GM20431 (cell line): ENCODE data around the gene SENP1.
"Not testable (repeated sequence)": the region's sequence is repeated elsewhere in the genome, so short reads cannot be mapped to it uniquely, and the experiment has no call there.

Experiments used
- in situ Hi-C: fragments of 300-500 bp; cut with MseI, MboI; formaldehyde crosslinking; loops from one replicate; pipeline ENCODE4 v1.15.0; 2020; ENCODE audit warnings: low sequenced_read_pairs; ENCODE audit not compliant: unreplicated experiment

Gene SENP1

GRCh38 chr12:48105867-48106680, at the start of gene SENP1:
TSS of gene SENP1 (minus strand) at chr12:48106079. CDS start at chr12:48101472, 4,607 bp downstream.
- in situ Hi-C loops, result no loop called here

DNA sequence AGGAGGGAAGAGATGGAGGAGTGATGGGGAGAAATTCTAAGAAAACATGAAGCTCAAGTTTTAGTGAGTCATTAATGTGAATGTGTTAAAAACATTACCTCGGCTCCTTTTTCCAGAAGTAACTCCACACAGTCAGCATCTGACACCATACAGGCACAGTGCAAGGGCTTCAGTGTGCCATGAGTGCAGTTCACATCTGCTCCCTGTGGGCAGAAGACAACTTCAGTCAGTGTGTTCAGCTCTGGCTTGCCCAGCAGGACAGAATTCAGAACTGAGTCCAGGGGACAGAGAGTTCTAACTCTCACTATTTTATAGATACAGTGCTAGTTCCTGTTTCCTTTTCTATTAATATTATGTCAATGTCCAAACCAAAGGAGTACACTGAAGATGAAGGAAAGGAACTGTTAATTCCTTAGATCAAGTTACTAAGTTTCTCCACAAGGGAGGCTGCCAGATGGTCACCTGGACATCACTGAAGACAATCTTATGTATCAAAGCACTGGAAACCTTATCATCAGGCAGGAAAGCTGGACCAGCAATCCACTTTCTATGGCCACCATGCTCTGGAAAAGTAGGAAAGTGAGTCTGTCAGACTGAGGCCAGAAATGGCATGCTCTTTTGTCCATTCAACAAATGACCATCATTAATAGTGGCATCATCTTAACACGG, 45.4 kb upstream of the SENP1 start:
- in situ Hi-C loops, result loop anchor here (25.0 kb wide), 1 partner anchor 189 kb away; the partner anchor contains the start of gene TMEM106C

- in situ Hi-C loops, result no loop called here
Observed at GRCh38 chr12:48145981-48146380, 40.1 kb upstream of the SENP1 start.

DNA sequence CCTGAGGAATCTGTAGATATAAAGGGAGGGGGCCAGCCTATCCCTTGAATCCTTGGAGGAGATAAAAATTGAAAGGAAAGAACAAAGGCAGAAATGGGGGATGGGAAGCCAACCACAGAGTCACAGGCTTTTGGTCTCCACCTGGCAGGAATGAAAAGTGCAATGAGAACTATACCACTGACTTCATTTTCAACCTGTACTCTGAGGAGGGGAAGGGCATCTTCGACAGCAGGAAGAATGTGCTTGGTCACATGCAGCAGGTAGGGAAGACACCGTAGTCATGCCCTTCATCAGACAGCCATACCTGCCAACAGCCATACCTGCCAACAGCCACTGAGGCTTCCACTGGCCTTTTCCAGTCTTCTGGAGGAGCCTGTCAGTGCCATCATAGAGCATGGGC, 38.0 kb upstream of the SENP1 start:
- in situ Hi-C loops, result no loop called here

- in situ Hi-C loops, result no loop called here
Observed at GRCh38 chr12:48142818-48143674, 37.2 kb upstream of the SENP1 start.

DNA sequence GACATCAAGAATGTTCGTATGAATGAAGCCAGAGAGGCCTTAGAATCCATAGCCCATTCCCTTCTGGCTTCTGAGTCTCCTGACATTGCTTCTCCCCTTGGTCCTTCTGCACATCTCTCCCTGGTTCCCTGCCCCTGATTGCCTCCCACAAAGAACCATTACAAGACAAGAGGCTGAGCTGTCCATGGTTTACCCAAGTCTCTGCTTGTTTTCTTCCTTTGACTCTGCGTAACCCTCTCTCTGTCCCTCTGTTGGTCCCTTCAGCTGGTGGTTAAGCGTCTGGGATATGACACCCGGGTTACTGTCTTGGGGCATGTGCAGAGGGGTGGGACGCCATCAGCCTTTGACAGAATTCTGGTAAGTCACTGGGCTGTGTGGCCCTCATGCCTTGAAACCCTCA, 29.1 kb upstream of the SENP1 start:
- in situ Hi-C loops, result no loop called here

DNA sequence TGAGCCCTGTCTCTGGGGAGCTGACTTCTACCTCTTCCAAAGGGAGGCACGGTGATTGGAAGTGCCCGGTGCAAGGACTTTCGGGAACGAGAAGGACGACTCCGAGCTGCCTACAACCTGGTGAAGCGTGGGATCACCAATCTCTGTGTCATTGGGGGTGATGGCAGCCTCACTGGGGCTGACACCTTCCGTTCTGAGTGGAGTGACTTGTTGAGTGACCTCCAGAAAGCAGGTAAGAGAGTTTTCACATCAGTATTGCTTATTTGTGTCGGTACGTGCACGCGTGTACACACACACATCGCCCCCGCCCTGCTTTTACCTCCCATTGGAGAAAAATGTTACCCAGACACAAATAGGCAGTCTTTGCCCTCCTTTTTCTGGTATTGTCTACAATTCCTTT, 26.9 kb upstream of the SENP1 start:
- in situ Hi-C loops, result no loop called here

DNA sequence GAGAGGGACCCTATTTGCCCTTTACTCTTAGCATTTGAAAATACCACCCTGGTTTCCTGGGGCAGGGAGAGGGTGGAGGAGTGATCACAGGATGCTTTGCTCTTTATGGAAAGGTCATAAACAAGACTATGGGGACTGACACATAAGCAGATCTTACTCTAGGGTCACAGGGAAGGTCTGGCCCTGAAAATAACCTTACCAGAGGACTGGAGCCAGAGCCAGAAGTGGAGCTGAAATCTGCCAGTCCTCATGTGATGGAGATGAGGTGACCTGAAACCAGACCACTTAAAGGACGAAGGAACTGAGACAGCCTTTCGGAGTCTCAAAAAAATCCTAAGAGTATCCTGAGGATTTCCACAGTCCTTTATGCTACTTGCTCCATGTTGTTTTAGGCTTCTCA, 25.6 kb upstream of the SENP1 start:
- in situ Hi-C loops, result no loop called here

- in situ Hi-C loops, result no loop called here
Observed at GRCh38 chr12:48129376-48129775, 23.5 kb upstream of the SENP1 start.

DNA sequence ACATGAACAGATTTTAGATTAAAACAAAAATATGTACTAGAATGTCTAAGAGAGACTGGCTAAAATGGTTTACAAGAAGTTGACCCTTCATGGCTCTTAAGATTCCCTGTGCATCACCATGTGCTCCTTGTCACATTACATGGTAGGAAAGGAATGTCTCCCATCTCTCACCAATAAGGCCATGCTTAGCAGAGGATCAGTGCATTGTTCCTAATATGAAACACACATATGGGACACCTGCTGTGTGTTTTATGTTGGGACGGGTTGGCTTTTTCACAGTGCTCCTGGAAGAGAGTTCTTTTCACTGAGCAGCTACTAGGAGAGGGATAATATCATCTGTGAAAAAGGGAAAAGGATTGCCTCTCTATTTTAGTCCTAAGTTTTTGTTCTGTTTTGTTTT, 22.9 kb upstream of the SENP1 start:
- in situ Hi-C loops, result no loop called here

- in situ Hi-C loops, result no loop called here
Observed at GRCh38 chr12:48126953-48127630, 21.2 kb upstream of the SENP1 start.

GRCh38 chr12:48125985-48126384, 20.1 kb upstream of the SENP1 start:
- in situ Hi-C loops, result no loop called here

- in situ Hi-C loops, result not testable (repeated sequence)
Observed at GRCh38 chr12:48125542-48125941, 19.7 kb upstream of the SENP1 start.

- in situ Hi-C loops, result no loop called here
Observed at GRCh38 chr12:48123169-48123568, 17.3 kb upstream of the SENP1 start.

DNA sequence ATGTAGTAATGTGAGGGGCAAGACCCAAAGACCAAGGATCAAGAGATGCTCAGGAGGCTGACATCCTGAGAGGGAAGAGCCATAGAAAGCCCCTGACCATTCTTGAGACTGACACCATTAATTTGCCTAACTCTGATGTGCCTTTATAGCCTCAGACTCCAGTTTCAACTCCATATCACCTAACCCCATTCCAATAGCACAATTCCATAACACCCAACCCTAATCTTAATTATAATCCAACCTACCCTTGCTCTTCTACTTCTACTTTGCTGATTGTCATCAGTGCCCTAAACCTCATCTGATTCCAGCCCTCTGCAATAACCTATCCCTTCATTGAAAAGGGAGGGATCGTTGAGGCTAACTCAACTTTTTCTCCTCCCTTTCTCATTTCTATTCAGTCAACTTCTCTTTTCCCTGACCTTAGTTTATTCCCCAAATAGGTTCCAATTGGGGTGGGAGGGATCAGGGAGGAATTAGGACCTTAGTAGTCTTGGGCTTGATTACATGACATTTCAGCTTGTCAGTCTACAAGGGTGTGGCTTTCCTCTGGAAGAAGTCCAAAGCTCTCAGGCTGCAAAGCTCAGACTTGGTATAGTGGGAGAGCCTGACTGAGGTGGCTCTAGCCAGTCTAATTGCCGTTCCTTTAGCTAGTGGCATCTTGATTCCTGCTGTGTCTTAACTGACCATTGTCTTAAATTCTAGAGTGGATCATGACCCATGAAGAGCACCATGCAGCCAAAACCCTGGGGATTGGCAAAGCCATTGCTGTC, 16.4 kb upstream of the SENP1 start:
- in situ Hi-C loops, result no loop called here

DNA sequence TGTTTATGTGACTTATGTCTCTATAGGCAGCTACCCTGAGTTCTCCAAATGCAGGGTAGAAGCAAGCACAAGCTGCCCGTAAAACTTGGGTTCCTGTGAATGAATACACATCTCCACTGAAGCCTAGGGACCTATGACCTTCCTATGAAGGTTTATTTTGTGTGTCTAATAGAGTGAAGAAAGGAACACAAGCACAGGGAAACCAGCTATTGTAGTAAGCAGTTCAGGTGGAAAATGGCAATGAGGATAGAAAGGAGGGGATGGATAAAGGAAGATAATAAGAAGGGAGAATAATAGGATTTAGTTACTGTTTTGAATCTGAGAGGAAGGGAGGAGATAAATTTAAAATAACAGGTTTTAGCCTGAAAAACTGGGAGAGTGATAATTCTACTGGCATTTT, 15.6 kb upstream of the SENP1 start:
- in situ Hi-C loops, result no loop called here

- in situ Hi-C loops, result no loop called here
Observed at GRCh38 chr12:48119834-48120195, 13.9 kb upstream of the SENP1 start.

GRCh38 chr12:48119078-48119833, 13.4 kb upstream of the SENP1 start, which contains the start of gene PFKM:
TSS of gene PFKM (plus strand) at chr12:48119364. CDS start at chr12:48122775, 3,411 bp downstream.
- in situ Hi-C loops, result no loop called here
